HG03520 (cell line): Measurements from ENCODE around the gene TFAP2E.

Experiments
- ATAC-seq: cut with Tn5 transposase; IDR thresholded peaks from one replicate; pipeline ENCODE4 v1.9.1; 2021; ENCODE audit warnings: mild to moderate bottlenecking, moderate library complexity; ENCODE audit not compliant: unreplicated experiment

TFAP2E gene

GRCh38 chr1:35573198-35574124 lies at the start of gene TFAP2E:
Gene TFAP2E (plus strand): TSS chr1:35573314. CDS start chr1:35573578, 264 bp downstream.
- ATAC-seq, result no peak

GRCh38 chr1:35524106-35524505 lies 49.0 kb upstream of the TFAP2E start:
- no peak for ATAC-seq

- ATAC-seq, result no peak
Observed at GRCh38 chr1:35530168-35530567, 42.9 kb upstream of the TFAP2E start.

- no peak for ATAC-seq
Observed at GRCh38 chr1:35530946-35531345, 42.2 kb upstream of the TFAP2E start.

- no peak for ATAC-seq
Observed at GRCh38 chr1:35531368-35531767, 41.7 kb upstream of the TFAP2E start.

- ATAC-seq, result no peak
Observed at GRCh38 chr1:35532497-35533223, 40.5 kb upstream of the TFAP2E start.

GRCh38 chr1:35533586-35533985 lies 39.5 kb upstream of the TFAP2E start:
- ATAC-seq, result no peak

- no peak for ATAC-seq
Observed at GRCh38 chr1:35535243-35535642, 37.9 kb upstream of the TFAP2E start.

GRCh38 chr1:35536556-35537162 lies 36.5 kb upstream of the TFAP2E start:
- ATAC-seq, result no peak

- ATAC-seq, result no peak
Observed at GRCh38 chr1:35537806-35538205, 35.3 kb upstream of the TFAP2E start.

- no peak for ATAC-seq
Observed at GRCh38 chr1:35539073-35539823, 33.9 kb upstream of the TFAP2E start.

GRCh38 chr1:35539824-35540261 lies 33.3 kb upstream of the TFAP2E start:
- ATAC-seq, result no peak

GRCh38 chr1:35544976-35545375 lies 28.1 kb upstream of the TFAP2E start:
- no peak for ATAC-seq

GRCh38 chr1:35546614-35547013 lies 26.5 kb upstream of the TFAP2E start:
- no peak for ATAC-seq

GRCh38 chr1:35553851-35554250 lies 19.3 kb upstream of the TFAP2E start:
- no peak for ATAC-seq

- no peak for ATAC-seq
Observed at GRCh38 chr1:35554266-35555211, 18.6 kb upstream of the TFAP2E start.

- no peak for ATAC-seq
Observed at GRCh38 chr1:35555212-35555584, 17.9 kb upstream of the TFAP2E start.

- ATAC-seq, result no peak
Observed at GRCh38 chr1:35555601-35556477, 17.3 kb upstream of the TFAP2E start.
